Measurements from ENCODE around the gene STX8.

The STX8 gene

DNA sequence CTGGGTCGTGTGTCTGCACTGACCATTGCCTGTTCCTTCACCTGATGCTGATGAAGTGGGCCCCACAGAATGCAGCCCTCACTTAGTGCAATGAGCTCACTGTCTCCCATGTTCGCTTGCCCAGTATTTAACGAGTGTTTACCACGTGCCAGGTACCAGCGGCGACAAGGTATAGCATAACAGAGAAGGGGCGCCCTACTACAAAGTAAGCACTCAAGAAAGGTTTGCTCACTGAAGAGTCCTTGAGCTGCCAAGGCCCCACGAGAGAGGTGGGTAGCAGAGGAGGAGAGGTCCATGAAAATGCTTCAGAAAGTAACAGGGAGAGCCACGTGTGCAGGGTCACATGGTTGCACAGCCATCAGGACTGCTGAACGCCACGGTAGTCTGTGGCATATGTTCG, 324.3 kb downstream of the STX8 start:
- WGBS, result 90% methylated on average over 12 of the region's 12 CpGs
- no peaks in the 10 kb centered on the region for H3K9me3 ChIP-seq (ENCODE audit: control insufficient read depth, low read length)
- H2AK5ac ChIP-seq (ENCODE audit: low read length, severe bottlenecking), result no peak overlapping the region
- no peak overlapping the region for H4K91ac ChIP-seq (ENCODE audit: low read length)
- no peak overlapping the region for H2AFZ ChIP-seq (ENCODE audit: low read depth, low read length)
- no peak overlapping the region for H4K8ac ChIP-seq (ENCODE audit: low read length)
- H3K23ac ChIP-seq (ENCODE audit: low read length in 2 of 2), result no peak overlapping the region
- no peak for DNase-seq
- no peak overlapping the region for H3K14ac ChIP-seq (ENCODE audit: low read length in 2 of 2)
- H3K27me3 ChIP-seq (ENCODE audit: control insufficient read depth in 1 of 2, insufficient read depth in 1 of 2, low read length in 2 of 2), result no peaks in the 10 kb centered on the region
- no peak overlapping the region for H3K27ac ChIP-seq (ENCODE audit: low read length, poor library complexity, severe bottlenecking)
- H2BK120ac ChIP-seq (ENCODE audit: low read depth, low read length), result no peak overlapping the region
- H2BK15ac ChIP-seq (ENCODE audit: low read depth, poor library complexity, severe bottlenecking), result no peak overlapping the region
- no peak overlapping the region for H3K4me3 ChIP-seq (ENCODE audit: insufficient read depth in 1 of 2, low read depth in 1 of 2, low read length in 2 of 2)
- H2BK12ac ChIP-seq (ENCODE audit: low read length in 2 of 2), result no peak overlapping the region
- H3K79me1 ChIP-seq (replicated peaks; ENCODE audit: low read length, poor library complexity, severe bottlenecking), result peaks cover 3% of the 10 kb centered on the region
- H3K36me3 ChIP-seq (ENCODE audit: control insufficient read depth in 1 of 2, insufficient read depth in 2 of 2, low read depth in 1 of 2, low read length in 2 of 2), result peaks cover 0 to 14% of the 10 kb centered on the region in 2 experiments
- H3K4me1 ChIP-seq (ENCODE audit: control insufficient read depth, insufficient read depth, low read depth, low read length), result peaks cover under 1% of the 10 kb centered on the region
- H3K18ac ChIP-seq (ENCODE audit: low read depth in 1 of 2, low read length in 2 of 2), result no peak overlapping the region
- H3K9ac ChIP-seq (ENCODE audit: low read length), result no peak overlapping the region
- H3K4me2 ChIP-seq (ENCODE audit: low read length, poor library complexity, severe bottlenecking), result no peak overlapping the region
- H3K4ac ChIP-seq (ENCODE audit: low read depth in 1 of 2, low read length in 2 of 2), result no peak overlapping the region
- H2BK5ac ChIP-seq (ENCODE audit: low read depth, low read length, poor library complexity, severe bottlenecking), result no peak overlapping the region

DNA sequence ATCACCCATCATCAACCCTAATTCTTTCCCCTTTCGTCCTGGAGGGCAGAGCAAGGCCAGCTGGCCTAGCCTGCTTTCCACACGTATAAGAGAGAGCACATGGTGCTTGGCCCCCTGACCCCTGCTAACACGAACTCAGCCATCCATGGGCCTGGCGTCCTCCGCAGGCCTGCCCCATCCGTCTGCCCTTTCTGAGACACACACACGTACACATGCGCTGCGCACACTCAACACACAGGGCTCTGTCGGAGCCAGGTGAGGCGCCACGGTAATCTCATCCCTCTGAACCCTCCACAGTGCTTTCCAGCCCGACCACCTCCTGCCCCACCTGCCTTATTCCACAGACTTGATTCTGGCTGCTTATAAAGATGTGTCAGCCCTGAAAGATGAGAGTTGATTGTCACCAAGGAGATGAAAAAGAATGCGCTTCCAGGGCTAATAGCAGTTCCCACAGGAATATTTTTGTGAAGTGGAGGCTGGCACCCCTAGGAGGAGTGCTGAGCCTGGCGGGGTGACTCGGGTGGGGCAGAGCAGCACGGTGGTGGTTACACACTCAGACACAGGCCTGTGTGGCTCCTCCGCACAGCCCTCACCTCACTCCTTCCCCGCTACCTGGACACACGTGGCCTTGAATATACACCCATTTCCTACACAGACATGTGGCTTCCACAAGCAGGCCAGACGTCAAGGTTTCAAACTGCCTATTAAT, 326.2 kb downstream of the STX8 start:
- Histone ChIP-seq H3K9me3 (ENCODE audit: control insufficient read depth, low read length) (no peaks in the 10 kb centered on the region), H3K9ac (ENCODE audit: low read length) (no peak overlapping the region), H4K91ac (ENCODE audit: low read length) (no peak overlapping the region), H2BK5ac (ENCODE audit: low read depth, low read length, poor library complexity, severe bottlenecking) (no peak overlapping the region), H2BK12ac (ENCODE audit: low read length in 2 of 2) (no peak overlapping the region), H3K23ac (ENCODE audit: low read length in 2 of 2) (no peak overlapping the region), H3K4me3 (ENCODE audit: insufficient read depth in 1 of 2, low read depth in 1 of 2, low read length in 2 of 2) (no peak overlapping the region), H3K4ac (ENCODE audit: low read depth in 1 of 2, low read length in 2 of 2) (no peak overlapping the region), H3K27ac (ENCODE audit: low read length, poor library complexity, severe bottlenecking) (no peak overlapping the region), H2AK5ac (ENCODE audit: low read length, severe bottlenecking) (no peak overlapping the region), H3K27me3 (ENCODE audit: control insufficient read depth in 1 of 2, insufficient read depth in 1 of 2, low read length in 2 of 2) (no peaks in the 10 kb centered on the region), H3K36me3 (ENCODE audit: control insufficient read depth in 1 of 2, insufficient read depth in 2 of 2, low read depth in 1 of 2, low read length in 2 of 2) (peaks cover 0 to 14% of the 10 kb centered on the region in 2 experiments), H2BK120ac (ENCODE audit: low read depth, low read length) (no peak overlapping the region), H3K79me1 (replicated peaks; ENCODE audit: low read length, poor library complexity, severe bottlenecking) (peaks cover 3% of the 10 kb centered on the region), H4K8ac (ENCODE audit: low read length) (peak overlapping the region; percentile 27), H3K4me1 (ENCODE audit: control insufficient read depth, insufficient read depth, low read depth, low read length) (no peaks in the 10 kb centered on the region), H3K4me2 (ENCODE audit: low read length, poor library complexity, severe bottlenecking) (no peak overlapping the region), H3K14ac (ENCODE audit: low read length in 2 of 2) (peak overlapping the region in 1 of 2 experiments; percentile 18), H2AFZ (ENCODE audit: low read depth, low read length) (no peak overlapping the region), H2BK15ac (ENCODE audit: low read depth, poor library complexity, severe bottlenecking) (no peak overlapping the region), H3K18ac (ENCODE audit: low read depth in 1 of 2, low read length in 2 of 2) (no peak overlapping the region)
- no peak for DNase-seq
- 88% methylated on average over 20 of the region's 21 CpGs for WGBS

DNA sequence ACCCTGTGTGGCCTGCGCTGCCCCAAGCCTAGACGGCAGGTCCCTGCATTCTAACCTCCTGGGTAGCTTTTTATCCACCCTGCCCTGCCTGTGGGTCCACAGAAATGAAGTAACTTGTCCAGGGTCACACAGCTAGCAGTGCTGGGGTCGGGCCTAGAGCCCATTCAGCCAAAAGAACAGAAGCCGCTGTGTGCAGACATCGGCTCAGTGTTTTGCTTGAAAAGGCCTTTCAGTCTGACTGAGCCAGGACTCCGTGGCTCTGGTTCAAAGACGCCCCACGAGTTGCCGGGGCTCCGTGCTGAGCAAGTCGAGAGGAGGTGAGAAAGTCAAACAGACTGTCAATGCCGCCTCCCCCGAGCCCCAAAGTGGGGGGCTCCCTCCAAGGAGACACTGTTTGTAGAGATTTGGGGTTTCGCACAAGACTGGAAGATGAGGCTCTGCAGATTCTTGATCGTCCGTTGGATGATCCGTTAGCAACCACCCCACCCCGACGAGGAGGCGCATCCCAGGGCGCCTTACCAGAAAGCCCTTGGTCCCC, 328.1 kb downstream of the STX8 start:
- DNase-seq, result no peak
- H2AFZ ChIP-seq (ENCODE audit: low read depth, low read length), result no peak overlapping the region
- no peak overlapping the region for H3K27ac ChIP-seq (ENCODE audit: low read length, poor library complexity, severe bottlenecking)
- H3K9me3 ChIP-seq (ENCODE audit: control insufficient read depth, low read length), result no peaks in the 10 kb centered on the region
- no peak overlapping the region for H2AK5ac ChIP-seq (ENCODE audit: low read length, severe bottlenecking)
- H3K23ac ChIP-seq (ENCODE audit: low read length in 2 of 2), result no peak overlapping the region
- H4K8ac ChIP-seq (ENCODE audit: low read length), result no peak overlapping the region
- no peak overlapping the region for H3K4ac ChIP-seq (ENCODE audit: low read depth in 1 of 2, low read length in 2 of 2)
- H3K4me3 ChIP-seq (ENCODE audit: insufficient read depth in 1 of 2, low read depth in 1 of 2, low read length in 2 of 2), result no peak overlapping the region
- no peaks in the 10 kb centered on the region for H3K4me1 ChIP-seq (ENCODE audit: control insufficient read depth, insufficient read depth, low read depth, low read length)
- no peak overlapping the region for H2BK120ac ChIP-seq (ENCODE audit: low read depth, low read length)
- H3K27me3 ChIP-seq (ENCODE audit: control insufficient read depth in 1 of 2, insufficient read depth in 1 of 2, low read length in 2 of 2), result no peaks in the 10 kb centered on the region
- no peak overlapping the region for H2BK12ac ChIP-seq (ENCODE audit: low read length in 2 of 2)
- no peak overlapping the region for H2BK15ac ChIP-seq (ENCODE audit: low read depth, poor library complexity, severe bottlenecking)
- H3K14ac ChIP-seq (ENCODE audit: low read length in 2 of 2), result no peak overlapping the region
- no peak overlapping the region for H3K18ac ChIP-seq (ENCODE audit: low read depth in 1 of 2, low read length in 2 of 2)
- H3K4me2 ChIP-seq (ENCODE audit: low read length, poor library complexity, severe bottlenecking), result no peak overlapping the region
- WGBS, result 93% methylated on average over 21 of the region's 21 CpGs
- no peak overlapping the region for H4K91ac ChIP-seq (ENCODE audit: low read length)
- peaks cover 0 to 16% of the 10 kb centered on the region in 2 experiments for H3K36me3 ChIP-seq (ENCODE audit: control insufficient read depth in 1 of 2, insufficient read depth in 2 of 2, low read depth in 1 of 2, low read length in 2 of 2)
- H2BK5ac ChIP-seq (ENCODE audit: low read depth, low read length, poor library complexity, severe bottlenecking), result no peak overlapping the region
- H3K9ac ChIP-seq (ENCODE audit: low read length), result no peak overlapping the region
- H3K79me1 ChIP-seq (replicated peaks; ENCODE audit: low read length, poor library complexity, severe bottlenecking), result no peaks in the 10 kb centered on the region

DNA sequence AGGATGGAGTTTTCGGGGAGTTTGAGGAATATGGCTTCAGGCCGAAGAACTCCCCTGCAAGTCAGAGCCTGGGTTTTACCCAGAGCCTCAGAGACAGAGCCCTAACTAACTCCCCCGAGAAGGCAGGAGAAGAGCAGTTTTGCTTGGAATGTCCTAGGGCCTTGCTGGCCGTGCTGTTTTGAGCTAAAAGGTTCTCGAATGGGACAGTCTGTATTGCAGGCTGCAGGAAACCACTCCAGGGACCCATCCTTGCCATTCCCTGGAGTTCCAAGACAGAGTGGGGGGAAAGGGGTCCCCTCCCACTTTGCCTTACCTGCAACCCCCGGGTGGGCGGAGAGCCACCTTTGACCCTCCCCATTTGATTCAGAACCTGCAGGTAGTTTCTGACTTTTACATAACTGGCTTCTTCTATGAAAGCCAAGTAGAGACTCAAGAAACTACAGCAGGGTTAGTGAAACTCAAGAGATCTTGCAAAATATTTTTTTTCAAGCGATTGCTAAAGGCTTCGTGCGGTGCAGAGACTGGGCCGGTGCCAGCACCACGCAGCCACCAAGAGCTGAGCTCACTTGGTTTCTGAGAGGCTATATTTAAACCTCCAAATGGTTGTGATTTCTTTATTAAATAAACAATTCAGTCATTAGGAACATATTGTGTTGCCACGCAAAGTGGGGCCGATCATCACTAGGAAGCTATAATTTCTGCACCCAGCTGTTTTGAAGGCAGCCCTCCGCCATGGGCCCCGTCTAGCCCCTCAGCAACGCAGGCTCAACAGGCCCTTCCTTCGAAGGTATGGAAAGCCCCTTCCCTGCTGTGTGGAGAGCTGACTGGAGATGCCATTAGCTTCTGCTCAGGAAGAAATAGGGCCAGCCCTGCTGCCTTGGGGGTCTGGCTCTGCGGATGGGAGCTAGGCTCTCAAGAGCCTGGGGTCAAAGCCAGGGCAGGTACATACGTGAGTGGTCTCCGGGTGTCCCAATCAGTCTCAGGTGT, 331.3 kb downstream of the STX8 start:
- no peaks in the 10 kb centered on the region for H3K9me3 ChIP-seq (ENCODE audit: control insufficient read depth, low read length)
- no peak overlapping the region for H3K4ac ChIP-seq (ENCODE audit: low read depth in 1 of 2, low read length in 2 of 2)
- peaks cover 0 to 20% of the 10 kb centered on the region in 2 experiments for H3K36me3 ChIP-seq (ENCODE audit: control insufficient read depth in 1 of 2, insufficient read depth in 2 of 2, low read depth in 1 of 2, low read length in 2 of 2)
- no peak overlapping the region for H4K91ac ChIP-seq (ENCODE audit: low read length)
- H4K8ac ChIP-seq (ENCODE audit: low read length), result no peak overlapping the region
- no peak overlapping the region for H3K14ac ChIP-seq (ENCODE audit: low read length in 2 of 2)
- no peak overlapping the region for H3K23ac ChIP-seq (ENCODE audit: low read length in 2 of 2)
- no peak overlapping the region for H3K18ac ChIP-seq (ENCODE audit: low read depth in 1 of 2, low read length in 2 of 2)
- no peak overlapping the region for H3K4me2 ChIP-seq (ENCODE audit: low read length, poor library complexity, severe bottlenecking)
- no peak overlapping the region for H2AFZ ChIP-seq (ENCODE audit: low read depth, low read length)
- peak overlapping the region; percentile 68 for H3K9ac ChIP-seq (ENCODE audit: low read length)
- 94% methylated on average over 20 of the region's 21 CpGs for WGBS
- no peak overlapping the region for H2BK120ac ChIP-seq (ENCODE audit: low read depth, low read length)
- H3K4me3 ChIP-seq (ENCODE audit: insufficient read depth in 1 of 2, low read depth in 1 of 2, low read length in 2 of 2), result peak overlapping the region in 1 of 2 experiments; percentile 54
- no peaks in the 10 kb centered on the region for H3K27me3 ChIP-seq (ENCODE audit: control insufficient read depth in 1 of 2, insufficient read depth in 1 of 2, low read length in 2 of 2)
- no peak overlapping the region for H2BK15ac ChIP-seq (ENCODE audit: low read depth, poor library complexity, severe bottlenecking)
- DNase-seq, result peak; percentile 26
- H3K4me1 ChIP-seq (ENCODE audit: control insufficient read depth, insufficient read depth, low read depth, low read length), result peaks cover 15% of the 10 kb centered on the region
- H2AK5ac ChIP-seq (ENCODE audit: low read length, severe bottlenecking), result no peak overlapping the region
- no peak overlapping the region for H2BK12ac ChIP-seq (ENCODE audit: low read length in 2 of 2)
- H2BK5ac ChIP-seq (ENCODE audit: low read depth, low read length, poor library complexity, severe bottlenecking), result no peak overlapping the region
- no peaks in the 10 kb centered on the region for H3K79me1 ChIP-seq (replicated peaks; ENCODE audit: low read length, poor library complexity, severe bottlenecking)
- no peak overlapping the region for H3K27ac ChIP-seq (ENCODE audit: low read length, poor library complexity, severe bottlenecking)

All from mesenchymal stem cell (in vitro differentiated cells and primary cell).